H1 (cell line): ENCODE measurements around the gene HECTD4. TPM values are rescaled to one million over a fixed set of nuclear protein-coding genes. Genes with fewer than 3 reads are reported as not detected.

ENCODE experiments used
- ATF2 ChIP-seq: IDR thresholded peaks from 2 replicates; pipeline ENCODE4 v1.6.1; 2012; ENCODE audit warnings: low read length, inconsistent platforms
- CHD7 ChIP-seq: fragments of 300-600 bp; sonication (generic); IDR thresholded peaks from 2 replicates; pipeline ENCODE4 v1.7.1; 2012; ENCODE audit warnings: low read length, moderate library complexity, mild to moderate bottlenecking, inconsistent platforms; ENCODE audit not compliant: insufficient replicate concordance
- JUND ChIP-seq: IDR thresholded peaks from 2 replicates; pipeline ENCODE4 v1.6.1; 2011; ENCODE audit warnings: mild to moderate bottlenecking, improper control_type of control experiment, low read length
- POLR2A ChIP-seq, 2 experiments: IDR thresholded peaks; 1 replicate in 1 of 2; 2 replicates in 1 of 2; pipeline ENCODE4 v1.6.1; 2011; ENCODE audit warnings: low read depth in 2 of 2, low read length in 2 of 2, mild to moderate bottlenecking in 2 of 2; ENCODE audit errors: control extremely low read depth in 1 of 2
- RXRA ChIP-seq: IDR thresholded peaks from 2 replicates; pipeline ENCODE4 v1.6.1; 2011; ENCODE audit warnings: low read depth, mild to moderate bottlenecking, low read length, moderate library complexity; ENCODE audit not compliant: insufficient read depth
- SP4 ChIP-seq: IDR thresholded peaks from 2 replicates; pipeline ENCODE4 v1.6.1; 2012; ENCODE audit warnings: low read length, inconsistent platforms
- TCF12 ChIP-seq: IDR thresholded peaks from 2 replicates; pipeline ENCODE4 v1.6.1; 2011; ENCODE audit warnings: low read depth, mild to moderate bottlenecking, low read length
- TEAD4 ChIP-seq: IDR thresholded peaks from 2 replicates; pipeline ENCODE4 v1.6.1; 2012; ENCODE audit warnings: low read depth, low read length, inconsistent platforms, mixed read lengths
- polyA plus RNA-seq, 7 experiments: library from polyadenylated mRNA; depleted of rRNA in 3 of 7; stranded (reverse) in 5 of 7; unstranded in 2 of 7; fragments of >200 nt in 5 of 7; fragments of 200-250 nt in 2 of 7; gene quantifications; 1 replicate in 5 of 7; 2 replicates in 1 of 7; 4 replicates in 1 of 7; pipeline versions ENCODE4 v1.2.1 to v1.2.3, GENCODE V29; 2011 to 2013; ENCODE audit warnings: missing spikeins in 2 of 7, mixed read lengths in 2 of 7
- total RNA-seq: library from RNA; stranded (reverse); fragmentation: NEBNext Ultra II Directional; extraction: Animal tissue kit (Norgen Biotek cat#: 25700); gene quantifications from 2 replicates; pipeline ENCODE4 v1.2.1, GENCODE V29; 2021

The HECTD4 gene
- total and polyA plus RNA-seq, 2 of the 8 experiments (the other 6 are each of a cell fraction or from before 2014, with no cell fraction given) = 6.5 to 33.7 TPM

GRCh38 chr12:112361271-112361670, 21.0 kb downstream of the HECTD4 start (continued):
- TF ChIP-seq ATF2 (no peak), TEAD4 (no peak), CHD7 (no peak), POLR2A (IDR thresholded peaks at IDR 0.05; ENCODE audit: control extremely low read depth in 1 of 2, low read depth in 2 of 2, low read length in 2 of 2) (no peak), JUND (no peak), TCF12 (no peak), RXRA (no peak), SP4 (no peak)
